Liver (tissue), 9 donors: ENCODE data around the gene YIPF5. TPM values are rescaled to one million over a fixed set of nuclear protein-coding genes. Genes with fewer than 3 reads are reported as not detected.

Source experiments
- DNase-seq: peaks from one replicate; pipeline ENCODE4 v3.0.0-alpha.2; 2017; ENCODE audit warnings: low spot score
- H3K27ac ChIP-seq, 2 donors: one replicate each; pipeline ENCODE4 v1.7.0; 2013; ENCODE audit warnings: inconsistent platforms in 2 of 2, low read length in 2 of 2, control low read depth in 1 of 2, low read depth in 1 of 2, mild to moderate bottlenecking in 1 of 2
- H3K27me3 ChIP-seq, 4 donors: one replicate each; pipeline versions ENCODE4 v1.6.1 to v1.7.0; 2013; ENCODE audit warnings: low read length in 3 of 4, inconsistent platforms in 1 of 4, mild to moderate bottlenecking in 1 of 4, moderate library complexity in 1 of 4; ENCODE audit not compliant: control insufficient read depth in 4 of 4, insufficient read depth in 4 of 4
- H3K36me3 ChIP-seq, 4 donors: one replicate each; pipeline versions ENCODE4 v1.6.1 to v1.7.0; 2013; ENCODE audit warnings: low read length in 3 of 4, mild to moderate bottlenecking in 3 of 4, low read depth in 1 of 4, moderate library complexity in 1 of 4; ENCODE audit not compliant: control insufficient read depth in 4 of 4, insufficient read depth in 3 of 4
- H3K4me1 ChIP-seq, 4 donors: one replicate each; pipeline versions ENCODE4 v1.6.1 to v1.7.0; 2013; ENCODE audit warnings: low read length in 3 of 4, mild to moderate bottlenecking in 3 of 4, moderate library complexity in 1 of 4; ENCODE audit not compliant: control insufficient read depth in 4 of 4, insufficient read depth in 4 of 4
- H3K4me3 ChIP-seq, 3 donors: one replicate each; pipeline versions ENCODE4 v1.6.1 to v1.7.0; 2013; ENCODE audit warnings: low read length in 3 of 3, control low read depth in 1 of 3, low read depth in 1 of 3, mild to moderate bottlenecking in 1 of 3
- H3K9ac ChIP-seq, 2 donors: one replicate each; pipeline ENCODE4 v1.7.0; 2013; ENCODE audit warnings: low read length in 2 of 2, mild to moderate bottlenecking in 2 of 2, moderate library complexity in 2 of 2, control low read depth in 1 of 2, low read depth in 1 of 2
- H3K9me3 ChIP-seq, 4 donors: one replicate each; pipeline versions ENCODE4 v1.6.1 to v1.7.0; 2013; ENCODE audit warnings: low read length in 3 of 4; ENCODE audit not compliant: control insufficient read depth in 4 of 4
- EGR1 ChIP-seq, 2 donors: IDR thresholded peaks; 2 replicates each; pipeline ENCODE4 v1.6.1; 2016 to 2018; ENCODE audit warnings: antibody characterized with exemption in 2 of 2, low read depth in 2 of 2
- FOXA1 ChIP-seq: IDR thresholded peaks from 2 replicates; pipeline ENCODE4 v1.6.1; 2016; ENCODE audit warnings: antibody characterized with exemption
- FOXA2 ChIP-seq: IDR thresholded peaks from 2 replicates; pipeline ENCODE4 v1.6.1; 2016; ENCODE audit warnings: antibody characterized with exemption
- GABPA ChIP-seq, 2 donors: IDR thresholded peaks in 1 of 2; conservative IDR thresholded peaks in 1 of 2; 2 replicates each; pipeline ENCODE4 v1.6.1; 2016; ENCODE audit warnings: antibody characterized with exemption in 2 of 2, mild to moderate bottlenecking in 1 of 2, moderate library complexity in 1 of 2
- HNF4A ChIP-seq, 2 donors: conservative IDR thresholded peaks; 2 replicates each; pipeline ENCODE4 v1.6.1; 2016; ENCODE audit warnings: antibody characterized with exemption in 2 of 2, mild to moderate bottlenecking in 2 of 2
- HNF4G ChIP-seq: IDR thresholded peaks from 2 replicates; pipeline ENCODE4 v1.6.1; 2016; ENCODE audit warnings: antibody characterized with exemption
- JUND ChIP-seq, 2 donors: IDR thresholded peaks; 2 replicates each; pipeline ENCODE4 v1.6.1; 2016; ENCODE audit warnings: antibody characterized with exemption in 2 of 2
- NR2F2 ChIP-seq: IDR thresholded peaks from 2 replicates; pipeline ENCODE4 v1.6.1; 2016; ENCODE audit warnings: antibody characterized with exemption
- RAD21 ChIP-seq, 2 donors: IDR thresholded peaks; 2 replicates each; pipeline ENCODE4 v1.6.1; 2016; ENCODE audit warnings: antibody characterized with exemption in 2 of 2, mild to moderate bottlenecking in 2 of 2
- RXRA ChIP-seq, 2 donors: IDR thresholded peaks; 2 replicates each; pipeline ENCODE4 v1.6.1; 2017 to 2018; ENCODE audit warnings: antibody characterized with exemption in 2 of 2, mild to moderate bottlenecking in 1 of 2
- SP1 ChIP-seq: IDR thresholded peaks from 2 replicates; pipeline ENCODE4 v1.6.1; 2018; ENCODE audit warnings: antibody characterized with exemption, mild to moderate bottlenecking
- TAF1 ChIP-seq: conservative IDR thresholded peaks from 2 replicates; pipeline ENCODE4 v1.6.1; 2016; ENCODE audit warnings: antibody characterized with exemption, mild to moderate bottlenecking
- YY1 ChIP-seq: IDR thresholded peaks from 2 replicates; pipeline ENCODE4 v1.6.1; 2016; ENCODE audit warnings: antibody characterized with exemption, mild to moderate bottlenecking
- WGBS: extraction: QIAGEN DNeasy Blood & Tissue Kit; methylation state at CpG from one replicate; pipeline ENCODE4 v1.1.7; 2013; 5-methylcytosine and 5-hydroxymethylcytosine counted together
- polyA plus RNA-seq, 2 donors: library from polyadenylated mRNA; stranded (reverse) in 1 of 2; unstranded in 1 of 2; fragments of 200-250 nt in 1 of 2; fragments of >200 nt in 1 of 2; fragmentation: Nextera tagmentation in 1 of 2; extraction: Ambion mirVana in 1 of 2; gene quantifications; one replicate each; pipeline versions ENCODE4 v1.2.1 to v1.2.3, GENCODE V29; 2013 to 2015
- total RNA-seq, 2 donors: library from RNA; depleted of rRNA; stranded (reverse); fragments of >200 nt; gene quantifications; one replicate each; pipeline ENCODE4 v1.2.3, GENCODE V29; 2014
- TF ChIP-seq, protein P1 (sequence below): IDR thresholded peaks from 2 replicates; pipeline ENCODE4 v1.6.1; 2016; ENCODE audit warnings: antibody characterized with exemption
- TF ChIP-seq, protein P2 (sequence below): IDR thresholded peaks from 2 replicates; pipeline ENCODE4 v1.6.1; 2016; ENCODE audit warnings: antibody characterized with exemption
- TF ChIP-seq, protein P3 (sequence below): fragments of 150-350 bp; IDR thresholded peaks from 2 replicates; pipeline ENCODE4 v1.5.1; 2017; ENCODE audit warnings: improper control_type of control experiment, low read depth, low read length; ENCODE audit not compliant: missing input control
- TF ChIP-seq, protein P4 (sequence below): IDR thresholded peaks from 2 replicates; pipeline ENCODE4 v1.6.1; 2016; ENCODE audit warnings: antibody characterized with exemption
- TF ChIP-seq, protein P5 (sequence below): IDR thresholded peaks from 2 replicates; pipeline ENCODE4 v1.6.1; 2016; ENCODE audit warnings: antibody characterized with exemption, mild to moderate bottlenecking
- donor health status: healthy.
- donor health status: healthy.
- donor health status: healthy.
- donor health status: healthy.
- donor health status: healthy.

The YIPF5 gene
- total and polyA plus RNA-seq, 4 donors = 18.7 to 43.1 (median 20.6) TPM

DNA sequence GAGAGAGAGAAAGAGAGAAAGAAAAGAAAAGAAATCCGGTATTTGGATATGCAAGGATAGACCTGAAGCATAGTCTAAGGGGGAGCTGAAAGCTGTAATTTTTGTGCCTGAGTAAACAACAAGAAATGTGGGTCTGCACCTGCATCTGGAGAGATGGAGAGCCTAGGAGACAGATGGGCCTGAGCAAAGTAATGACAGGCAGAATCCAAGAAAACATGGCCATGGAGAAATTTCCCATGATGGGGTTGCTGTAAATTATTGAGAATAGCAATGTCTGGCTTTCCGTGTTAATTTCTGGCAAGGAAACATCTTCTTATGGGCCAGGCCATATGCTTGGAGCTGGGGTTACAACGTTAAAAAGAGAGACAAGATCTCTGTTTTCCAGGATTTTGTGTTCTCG, 40.2 kb downstream of the YIPF5 start:
- H3K9me3 ChIP-seq = no peaks in the 10 kb centered on the region
- H3K36me3 ChIP-seq = no peaks in the 10 kb centered on the region
- no peak overlapping the region for H3K4me3 ChIP-seq
- H3K9ac ChIP-seq = no peak overlapping the region
- no peak for DNase-seq
- no peaks in the 10 kb centered on the region for H3K27me3 ChIP-seq
- no peak overlapping the region for H3K27ac ChIP-seq
- TF ChIP-seq RXRA (IDR thresholded peaks at IDR 0.05) (no peak), SP1 (no peak), NR2F2 (no peak), FOXA1 (no peak), YY1 (no peak)
- TF ChIP-seq, protein P1, sequence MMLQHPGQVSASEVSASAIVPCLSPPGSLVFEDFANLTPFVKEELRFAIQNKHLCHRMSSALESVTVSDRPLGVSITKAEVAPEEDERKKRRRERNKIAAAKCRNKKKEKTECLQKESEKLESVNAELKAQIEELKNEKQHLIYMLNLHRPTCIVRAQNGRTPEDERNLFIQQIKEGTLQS = no peak
- TF ChIP-seq, protein P2, sequence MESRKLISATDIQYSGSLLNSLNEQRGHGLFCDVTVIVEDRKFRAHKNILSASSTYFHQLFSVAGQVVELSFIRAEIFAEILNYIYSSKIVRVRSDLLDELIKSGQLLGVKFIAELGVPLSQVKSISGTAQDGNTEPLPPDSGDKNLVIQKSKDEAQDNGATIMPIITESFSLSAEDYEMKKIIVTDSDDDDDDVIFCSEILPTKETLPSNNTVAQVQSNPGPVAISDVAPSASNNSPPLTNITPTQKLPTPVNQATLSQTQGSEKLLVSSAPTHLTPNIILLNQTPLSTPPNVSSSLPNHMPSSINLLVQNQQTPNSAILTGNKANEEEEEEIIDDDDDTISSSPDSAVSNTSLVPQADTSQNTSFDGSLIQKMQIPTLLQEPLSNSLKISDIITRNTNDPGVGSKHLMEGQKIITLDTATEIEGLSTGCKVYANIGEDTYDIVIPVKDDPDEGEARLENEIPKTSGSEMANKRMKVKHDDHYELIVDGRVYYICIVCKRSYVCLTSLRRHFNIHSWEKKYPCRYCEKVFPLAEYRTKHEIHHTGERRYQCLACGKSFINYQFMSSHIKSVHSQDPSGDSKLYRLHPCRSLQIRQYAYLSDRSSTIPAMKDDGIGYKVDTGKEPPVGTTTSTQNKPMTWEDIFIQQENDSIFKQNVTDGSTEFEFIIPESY = no peak
- H3K4me1 ChIP-seq = no peaks in the 10 kb centered on the region
- 87% methylated on average over 4 of the region's 4 CpGs for WGBS

DNA sequence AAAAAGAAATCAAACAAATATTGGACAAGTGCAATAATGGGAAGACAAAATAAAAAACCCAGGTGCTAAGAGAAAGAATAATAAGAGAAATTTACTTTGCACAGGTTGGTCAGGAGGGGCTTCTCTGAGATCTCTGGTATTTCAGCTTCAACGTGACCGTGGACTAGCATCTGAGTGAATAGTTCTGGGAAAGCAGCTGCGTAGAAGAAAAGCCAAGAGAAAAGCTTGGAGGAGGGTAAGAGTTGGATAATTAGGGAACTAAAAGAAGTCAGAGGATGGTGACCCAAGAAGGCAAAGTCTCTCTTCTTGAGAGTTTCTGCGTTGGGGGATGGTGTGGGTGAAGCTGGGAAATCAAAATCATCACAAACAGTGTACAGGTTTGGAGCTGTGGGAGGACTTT, 41.6 kb downstream of the YIPF5 start:
- no peaks in the 10 kb centered on the region for H3K9me3 ChIP-seq
- H3K36me3 ChIP-seq = no peaks in the 10 kb centered on the region
- no peak overlapping the region for H3K9ac ChIP-seq
- no peaks in the 10 kb centered on the region for H3K27me3 ChIP-seq
- H3K27ac ChIP-seq = no peak overlapping the region
- WGBS = 78% methylated on average over 4 of the region's 4 CpGs
- no peak overlapping the region for H3K4me3 ChIP-seq
- DNase-seq = no peak
- TF ChIP-seq, protein P3, sequence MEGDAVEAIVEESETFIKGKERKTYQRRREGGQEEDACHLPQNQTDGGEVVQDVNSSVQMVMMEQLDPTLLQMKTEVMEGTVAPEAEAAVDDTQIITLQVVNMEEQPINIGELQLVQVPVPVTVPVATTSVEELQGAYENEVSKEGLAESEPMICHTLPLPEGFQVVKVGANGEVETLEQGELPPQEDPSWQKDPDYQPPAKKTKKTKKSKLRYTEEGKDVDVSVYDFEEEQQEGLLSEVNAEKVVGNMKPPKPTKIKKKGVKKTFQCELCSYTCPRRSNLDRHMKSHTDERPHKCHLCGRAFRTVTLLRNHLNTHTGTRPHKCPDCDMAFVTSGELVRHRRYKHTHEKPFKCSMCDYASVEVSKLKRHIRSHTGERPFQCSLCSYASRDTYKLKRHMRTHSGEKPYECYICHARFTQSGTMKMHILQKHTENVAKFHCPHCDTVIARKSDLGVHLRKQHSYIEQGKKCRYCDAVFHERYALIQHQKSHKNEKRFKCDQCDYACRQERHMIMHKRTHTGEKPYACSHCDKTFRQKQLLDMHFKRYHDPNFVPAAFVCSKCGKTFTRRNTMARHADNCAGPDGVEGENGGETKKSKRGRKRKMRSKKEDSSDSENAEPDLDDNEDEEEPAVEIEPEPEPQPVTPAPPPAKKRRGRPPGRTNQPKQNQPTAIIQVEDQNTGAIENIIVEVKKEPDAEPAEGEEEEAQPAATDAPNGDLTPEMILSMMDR = no peak
- TF ChIP-seq, protein P4, sequence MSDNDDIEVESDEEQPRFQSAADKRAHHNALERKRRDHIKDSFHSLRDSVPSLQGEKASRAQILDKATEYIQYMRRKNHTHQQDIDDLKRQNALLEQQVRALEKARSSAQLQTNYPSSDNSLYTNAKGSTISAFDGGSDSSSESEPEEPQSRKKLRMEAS = no peak
- no peak for TF ChIP-seq EGR1 (IDR thresholded peaks at IDR 0.05; ENCODE audit: low read depth in 2 of 2)
- TF ChIP-seq TAF1 = no peak
- TF ChIP-seq GABPA (IDR thresholded peaks at IDR 0.05 in 1 of 2, conservative IDR thresholded peaks at IDR 0.05 in 1 of 2) = no peak
- no peak for TF ChIP-seq HNF4G
- TF ChIP-seq FOXA1 = no peak
- TF ChIP-seq HNF4A (conservative IDR thresholded peaks at IDR 0.05) = no peak
- TF ChIP-seq YY1 = no peak
- no peak for TF ChIP-seq NR2F2
- TF ChIP-seq SP1 = no peak
- TF ChIP-seq FOXA2 = no peak
- TF ChIP-seq, protein P5, sequence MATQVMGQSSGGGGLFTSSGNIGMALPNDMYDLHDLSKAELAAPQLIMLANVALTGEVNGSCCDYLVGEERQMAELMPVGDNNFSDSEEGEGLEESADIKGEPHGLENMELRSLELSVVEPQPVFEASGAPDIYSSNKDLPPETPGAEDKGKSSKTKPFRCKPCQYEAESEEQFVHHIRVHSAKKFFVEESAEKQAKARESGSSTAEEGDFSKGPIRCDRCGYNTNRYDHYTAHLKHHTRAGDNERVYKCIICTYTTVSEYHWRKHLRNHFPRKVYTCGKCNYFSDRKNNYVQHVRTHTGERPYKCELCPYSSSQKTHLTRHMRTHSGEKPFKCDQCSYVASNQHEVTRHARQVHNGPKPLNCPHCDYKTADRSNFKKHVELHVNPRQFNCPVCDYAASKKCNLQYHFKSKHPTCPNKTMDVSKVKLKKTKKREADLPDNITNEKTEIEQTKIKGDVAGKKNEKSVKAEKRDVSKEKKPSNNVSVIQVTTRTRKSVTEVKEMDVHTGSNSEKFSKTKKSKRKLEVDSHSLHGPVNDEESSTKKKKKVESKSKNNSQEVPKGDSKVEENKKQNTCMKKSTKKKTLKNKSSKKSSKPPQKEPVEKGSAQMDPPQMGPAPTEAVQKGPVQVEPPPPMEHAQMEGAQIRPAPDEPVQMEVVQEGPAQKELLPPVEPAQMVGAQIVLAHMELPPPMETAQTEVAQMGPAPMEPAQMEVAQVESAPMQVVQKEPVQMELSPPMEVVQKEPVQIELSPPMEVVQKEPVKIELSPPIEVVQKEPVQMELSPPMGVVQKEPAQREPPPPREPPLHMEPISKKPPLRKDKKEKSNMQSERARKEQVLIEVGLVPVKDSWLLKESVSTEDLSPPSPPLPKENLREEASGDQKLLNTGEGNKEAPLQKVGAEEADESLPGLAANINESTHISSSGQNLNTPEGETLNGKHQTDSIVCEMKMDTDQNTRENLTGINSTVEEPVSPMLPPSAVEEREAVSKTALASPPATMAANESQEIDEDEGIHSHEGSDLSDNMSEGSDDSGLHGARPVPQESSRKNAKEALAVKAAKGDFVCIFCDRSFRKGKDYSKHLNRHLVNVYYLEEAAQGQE = no peak
- TF ChIP-seq, protein P1 = no peak
- no peak for TF ChIP-seq RXRA (IDR thresholded peaks at IDR 0.05)
- no peak for TF ChIP-seq JUND (IDR thresholded peaks at IDR 0.05)
- TF ChIP-seq RAD21 (IDR thresholded peaks at IDR 0.05) = no peak
- TF ChIP-seq, protein P2 = no peak
- no peaks in the 10 kb centered on the region for H3K4me1 ChIP-seq
